Measurements from ENCODE around the gene AGA. TPM values are rescaled to one million over a fixed set of nuclear protein-coding genes. Genes with fewer than 3 reads are reported as not detected.
A peak's percentile ranks its signal among the peaks of the same experiment; 100 is the strongest.

The AGA gene
- total RNA-seq, 2 experiments from 2014 or later = 15.6 to 18.2 TPM

DNA sequence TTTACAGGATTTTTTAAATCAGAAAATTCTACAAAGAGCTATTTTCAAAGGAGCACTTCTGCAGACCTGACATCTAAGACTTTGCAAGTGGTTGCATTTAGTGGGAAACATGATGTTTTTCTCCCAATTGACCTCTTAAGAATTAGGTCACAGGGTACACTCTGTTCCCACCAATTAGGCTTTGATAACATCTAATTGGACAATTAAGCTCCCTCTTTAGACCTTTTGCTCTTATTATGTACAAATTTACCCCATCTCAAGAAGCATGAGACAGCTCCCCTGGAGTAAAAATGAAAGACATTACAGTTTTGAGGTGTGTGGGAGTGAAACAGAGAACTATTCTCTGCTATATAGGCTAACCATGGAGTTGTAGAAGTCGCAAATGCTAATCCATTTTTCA lies 31.8 kb upstream of the AGA start:
- no peaks in the 10 kb centered on the region for H3K27me3 Mint-ChIP-seq
- no peak overlapping the region for H3K27ac Mint-ChIP-seq
- ATAC-seq = no peak
- no peak for DNase-seq
- no peaks in the 10 kb centered on the region for H3K4me1 Mint-ChIP-seq
- no peaks in the 10 kb centered on the region for H3K9me3 Mint-ChIP-seq (ENCODE audit: low read depth)
- H3K36me3 Mint-ChIP-seq = no peaks in the 10 kb centered on the region
- H3K4me3 Mint-ChIP-seq = no peak overlapping the region
- CTCF ChIA-PET = interaction anchor here (1.0 kb wide), 1 partner anchor 223 kb away, joined by 3 read pairs; no protein-coding TSS in a partner anchor

DNA sequence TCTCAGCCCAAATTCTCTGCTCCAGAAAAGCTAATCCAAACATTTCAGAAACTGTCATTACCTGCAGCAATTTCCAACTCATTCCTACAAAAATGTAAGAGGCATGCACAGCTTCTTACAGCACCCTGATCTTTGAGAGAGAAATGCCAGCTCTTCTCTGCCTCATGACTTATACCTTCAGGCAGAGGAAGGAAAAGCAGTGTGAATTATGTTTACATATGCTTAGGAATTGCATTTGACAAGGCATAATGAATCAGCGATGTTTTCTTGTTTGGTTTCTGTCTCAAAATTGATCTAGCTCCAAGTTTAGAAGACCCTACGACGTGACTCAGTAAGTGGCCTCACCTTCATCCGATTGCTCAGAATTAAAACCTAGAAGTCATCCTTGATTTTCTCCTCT lies 21.8 kb upstream of the AGA start:
- Mint-ChIP-seq H3K36me3 (no peaks in the 10 kb centered on the region), H3K27ac (no peak overlapping the region), H3K27me3 (no peaks in the 10 kb centered on the region), H3K9me3 (ENCODE audit: low read depth) (no peaks in the 10 kb centered on the region), H3K4me3 (no peak overlapping the region), H3K4me1 (no peaks in the 10 kb centered on the region)
- DNase-seq = no peak
- no peak for ATAC-seq
- CTCF ChIA-PET = interaction anchor here (1.8 kb wide), 1 partner anchor 22 kb away, joined by 4 read pairs; no protein-coding TSS in a partner anchor

DNA sequence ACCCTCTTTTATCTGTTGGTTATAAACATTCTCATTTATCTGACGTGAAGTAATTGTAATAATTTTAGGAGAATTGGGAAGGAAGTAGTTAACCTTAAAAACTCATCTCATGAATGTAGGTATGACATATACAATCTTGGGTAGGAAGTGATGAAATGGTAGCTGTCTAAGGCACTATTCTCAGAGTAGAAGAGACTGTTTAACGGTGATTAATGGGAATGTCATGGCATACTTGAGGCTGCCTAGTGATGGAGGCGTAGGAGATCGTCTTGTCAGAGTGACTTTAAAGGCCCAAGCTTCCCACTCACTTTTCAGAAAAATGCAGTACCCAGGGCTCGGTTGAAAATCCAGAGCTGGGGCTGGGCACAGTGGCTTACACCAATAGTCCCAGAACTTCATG lies 19.4 kb upstream of the AGA start:
- ATAC-seq (no peak), DNase-seq (no peak)
- Mint-ChIP-seq H3K9me3 (ENCODE audit: low read depth) (no peaks in the 10 kb centered on the region), H3K27me3 (no peaks in the 10 kb centered on the region), H3K4me1 (no peaks in the 10 kb centered on the region), H3K36me3 (no peaks in the 10 kb centered on the region), H3K27ac (no peak overlapping the region), H3K4me3 (no peak overlapping the region)
- CTCF ChIA-PET = no interaction called here

DNA sequence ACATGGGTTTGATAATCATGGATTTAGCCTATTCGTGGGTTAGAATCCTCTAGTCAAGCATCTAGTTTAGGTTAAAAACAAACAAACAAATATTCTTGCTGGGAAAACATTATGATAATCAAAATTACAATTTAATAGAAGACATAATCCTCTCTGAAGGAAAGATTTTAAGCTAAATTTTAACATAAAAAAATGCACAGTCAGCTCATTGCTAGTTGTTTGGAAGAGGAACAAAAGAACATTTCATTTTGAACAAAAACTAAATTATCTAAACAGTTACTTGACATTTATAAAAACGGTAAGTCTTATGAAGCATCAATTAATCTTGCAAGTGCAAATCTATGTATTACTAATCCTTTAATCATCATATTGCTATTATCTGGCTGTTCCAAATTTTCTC lies 18.2 kb upstream of the AGA start:
- ATAC-seq (no peak), DNase-seq (no peak)
- H3K4me1 Mint-ChIP-seq = no peaks in the 10 kb centered on the region
- no peak overlapping the region for H3K27ac Mint-ChIP-seq
- no peak overlapping the region for H3K4me3 Mint-ChIP-seq
- H3K36me3 Mint-ChIP-seq = no peaks in the 10 kb centered on the region
- CTCF ChIA-PET = interaction anchor here (1.3 kb wide), 1 partner anchor 18 kb away, joined by 4 read pairs; the partner anchor contains the start of gene AGA
- H3K27me3 Mint-ChIP-seq = no peaks in the 10 kb centered on the region
- no peaks in the 10 kb centered on the region for H3K9me3 Mint-ChIP-seq (ENCODE audit: low read depth)

DNA sequence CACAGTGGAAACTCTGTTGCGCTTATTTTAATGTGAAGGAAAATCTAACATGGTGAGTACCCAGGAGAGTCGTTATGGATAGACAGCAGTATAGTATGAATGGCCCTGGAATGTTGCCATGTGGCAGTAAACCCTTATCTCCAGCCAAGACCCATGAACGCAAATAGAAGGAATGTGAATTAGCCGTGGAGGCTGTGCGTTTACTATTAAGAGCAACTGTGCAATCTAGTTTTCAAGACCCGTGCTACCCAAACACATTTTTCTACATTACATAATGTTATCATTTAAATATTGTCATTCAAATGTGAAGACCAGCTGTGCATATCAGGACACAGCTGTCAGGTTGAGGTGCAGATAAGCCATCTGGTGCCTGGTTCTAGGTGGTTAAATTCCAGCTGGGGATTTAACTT lies 13.3 kb upstream of the AGA start:
- CTCF ChIA-PET = no interaction called here
- no peaks in the 10 kb centered on the region for H3K4me1 Mint-ChIP-seq
- H3K9me3 Mint-ChIP-seq (ENCODE audit: low read depth) = no peaks in the 10 kb centered on the region
- H3K27ac Mint-ChIP-seq = no peak overlapping the region
- DNase-seq (no peak), ATAC-seq (no peak)
- H3K4me3 Mint-ChIP-seq = no peak overlapping the region
- no peaks in the 10 kb centered on the region for H3K27me3 Mint-ChIP-seq
- no peaks in the 10 kb centered on the region for H3K36me3 Mint-ChIP-seq

DNA sequence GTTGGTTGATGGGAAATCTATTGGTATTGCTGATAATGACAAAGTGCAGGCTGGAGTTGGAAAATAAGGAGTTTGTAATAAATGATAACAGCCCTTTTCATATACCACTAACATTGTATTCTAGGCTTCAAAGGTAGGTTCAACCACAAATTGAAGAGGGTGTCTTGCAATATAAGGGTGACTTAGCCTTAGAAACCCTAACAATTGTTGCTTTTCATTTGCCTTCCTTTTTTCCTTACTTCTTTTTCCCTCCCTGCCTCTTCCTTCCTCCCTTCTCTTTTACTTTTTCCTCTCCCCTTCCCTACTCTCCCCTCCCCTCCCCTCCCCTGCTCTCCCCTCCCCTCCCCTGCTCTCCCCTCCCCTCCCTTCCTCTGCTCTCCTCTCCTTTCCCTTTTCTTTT lies 10.9 kb upstream of the AGA start:
- Mint-ChIP-seq H3K36me3 (no peaks in the 10 kb centered on the region), H3K9me3 (ENCODE audit: low read depth) (no peaks in the 10 kb centered on the region), H3K27me3 (no peaks in the 10 kb centered on the region), H3K4me3 (no peak overlapping the region), H3K4me1 (no peaks in the 10 kb centered on the region), H3K27ac (no peak overlapping the region)
- DNase-seq (no peak), ATAC-seq (no peak)
- CTCF ChIA-PET = interaction anchor here (1.9 kb wide), 1 partner anchor 11 kb away, joined by 5 read pairs; the partner anchor contains the start of gene AGA

DNA sequence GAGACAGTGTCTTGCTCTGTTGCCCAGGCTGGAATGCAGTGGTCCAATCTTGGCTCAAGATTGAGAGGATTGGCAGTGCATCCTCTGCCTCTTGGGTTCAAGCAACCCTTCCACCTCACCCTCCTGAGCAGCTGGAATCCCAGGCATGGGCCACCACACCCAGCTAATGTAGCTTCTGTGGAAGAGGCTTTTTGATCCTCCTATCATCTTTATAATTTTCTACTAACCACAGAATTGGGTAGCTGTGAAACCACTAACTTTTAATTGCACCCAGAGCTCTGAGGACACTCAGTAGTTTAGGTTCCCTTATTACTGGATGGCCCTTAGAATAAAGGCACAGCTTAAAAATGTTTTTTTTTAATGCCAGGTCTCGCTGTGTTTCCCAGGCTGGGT lies 8.9 kb upstream of the AGA start:
- CTCF ChIA-PET = no interaction called here
- H3K27me3 Mint-ChIP-seq = no peaks in the 10 kb centered on the region

DNA sequence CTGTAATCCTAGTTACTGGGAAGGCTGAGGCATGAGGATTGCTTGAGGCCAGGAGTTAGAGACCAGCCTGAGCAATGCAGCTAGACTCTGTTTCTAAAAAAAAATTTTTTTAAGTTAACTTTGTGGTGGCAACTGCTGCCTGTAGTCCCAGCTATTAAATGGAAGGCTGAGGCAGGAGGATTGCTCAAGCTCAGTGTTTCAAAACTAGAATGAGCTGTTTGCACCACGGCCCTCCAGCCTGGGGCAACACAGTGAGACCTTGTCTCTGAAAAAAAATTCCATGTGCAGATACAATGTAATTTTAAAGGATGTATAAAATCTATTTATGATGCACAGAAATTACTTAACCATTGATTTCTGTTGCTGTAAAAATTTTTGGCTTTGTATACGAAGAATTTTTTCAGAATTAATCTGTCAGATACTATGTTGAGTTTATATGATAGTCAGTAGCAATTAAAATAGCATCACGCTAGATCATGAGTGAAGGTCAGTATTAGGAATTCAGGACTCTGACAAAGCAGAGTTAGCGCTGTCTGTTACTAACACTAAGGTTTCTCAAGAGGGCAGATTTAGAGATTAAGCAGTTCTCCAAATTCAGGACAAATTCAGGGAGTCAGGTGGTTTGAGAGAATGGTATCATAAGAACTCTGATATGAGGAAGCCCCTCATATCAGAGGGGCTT lies 8.3 kb upstream of the AGA start:
- H3K4me1 Mint-ChIP-seq = peaks cover 6% of the 10 kb centered on the region

More for the DNA sequence above, 8.9 kb upstream of the AGA start:
- H3K36me3 Mint-ChIP-seq = no peaks in the 10 kb centered on the region
- H3K27ac Mint-ChIP-seq = no peak overlapping the region
- no peaks in the 10 kb centered on the region for H3K9me3 Mint-ChIP-seq (ENCODE audit: low read depth)
- H3K4me1 Mint-ChIP-seq = peaks cover 6% of the 10 kb centered on the region
- ATAC-seq = no peak
- no peak for DNase-seq
- no peak overlapping the region for H3K4me3 Mint-ChIP-seq

DNA sequence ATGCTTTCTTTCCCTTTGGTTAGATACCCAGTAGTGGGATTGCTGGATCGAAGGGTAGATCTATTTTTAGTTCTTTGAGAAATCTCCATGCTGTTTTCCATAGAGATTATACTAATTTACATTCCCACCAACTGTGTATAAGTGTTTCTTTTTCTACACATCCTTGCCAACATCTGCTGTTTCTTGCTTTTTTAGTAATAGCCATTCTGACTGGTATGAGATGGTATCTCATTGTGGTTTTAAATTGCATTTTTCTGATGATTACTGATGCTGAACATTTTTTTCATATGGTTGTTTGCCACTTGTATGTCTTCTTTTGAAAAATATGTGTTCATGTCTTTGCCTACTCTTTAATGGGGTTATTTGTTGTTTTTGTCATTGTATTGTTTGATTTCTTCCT lies 6.6 kb upstream of the AGA start:
- Mint-ChIP-seq H3K4me1 (peaks cover 10% of the 10 kb centered on the region), H3K9me3 (ENCODE audit: low read depth) (no peaks in the 10 kb centered on the region), H3K27ac (no peak overlapping the region), H3K27me3 (no peaks in the 10 kb centered on the region), H3K4me3 (no peak overlapping the region), H3K36me3 (no peaks in the 10 kb centered on the region)
- DNase-seq (no peak), ATAC-seq (no peak)
- CTCF ChIA-PET = no interaction called here

More for the DNA sequence above, 8.3 kb upstream of the AGA start:
- Mint-ChIP-seq H3K4me3 (no peak overlapping the region), H3K27me3 (no peaks in the 10 kb centered on the region), H3K36me3 (no peaks in the 10 kb centered on the region), H3K9me3 (ENCODE audit: low read depth) (no peaks in the 10 kb centered on the region), H3K27ac (no peak overlapping the region)
- DNase-seq (no peak), ATAC-seq (no peak)
- CTCF ChIA-PET = no interaction called here

DNA sequence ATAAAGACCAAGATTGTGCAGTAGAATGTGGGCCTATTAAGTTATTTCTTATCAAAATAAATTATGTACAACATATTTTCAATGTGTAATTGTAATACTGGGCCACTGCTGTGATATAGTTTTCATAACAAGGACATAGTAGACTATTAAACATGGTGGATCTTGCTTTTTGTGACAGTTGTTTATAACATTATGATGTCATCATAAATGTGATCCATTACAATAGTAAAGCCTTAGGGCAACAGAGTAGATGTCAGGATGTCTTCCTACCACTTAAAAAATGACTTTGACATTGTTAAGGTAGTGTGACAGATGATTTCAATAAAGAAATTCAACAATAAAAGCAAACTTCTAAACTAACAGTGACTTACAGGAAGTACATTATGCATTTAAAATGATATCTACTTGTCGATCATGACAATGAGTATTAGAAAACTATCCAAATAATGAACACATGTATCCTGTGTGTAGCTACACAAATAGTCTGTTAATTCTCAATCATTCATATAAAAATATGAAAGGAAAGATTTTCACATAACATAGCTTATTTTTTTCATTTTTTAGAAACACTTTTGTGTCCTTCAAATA lies 5.3 kb upstream of the AGA start:
- Mint-ChIP-seq H3K27me3 (no peaks in the 10 kb centered on the region), H3K36me3 (no peaks in the 10 kb centered on the region), H3K4me3 (no peak overlapping the region), H3K9me3 (ENCODE audit: low read depth) (no peaks in the 10 kb centered on the region), H3K4me1 (peaks cover 14% of the 10 kb centered on the region), H3K27ac (no peak overlapping the region)
- ATAC-seq (no peak), DNase-seq (no peak)
- CTCF ChIA-PET = no interaction called here

DNA sequence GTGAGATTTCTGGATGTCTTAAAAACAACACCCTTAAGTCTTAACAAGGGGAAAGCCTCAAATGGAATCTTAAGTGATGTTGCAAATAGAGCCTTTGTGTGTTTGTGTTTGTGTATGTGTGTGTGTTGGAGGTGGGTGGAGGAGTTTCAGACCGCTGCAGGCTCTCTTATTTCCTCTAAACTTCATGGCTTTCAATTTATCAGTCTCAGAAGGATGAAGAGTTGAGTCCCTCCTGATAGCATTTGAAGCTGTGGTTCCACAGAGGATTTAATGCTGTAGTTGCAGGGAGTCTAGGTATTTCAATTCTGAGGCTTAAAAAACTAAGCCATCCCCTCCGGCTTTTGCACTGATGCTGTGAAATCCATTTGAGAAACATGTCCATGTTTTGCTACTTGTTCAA lies 4.3 kb upstream of the AGA start:
- Mint-ChIP-seq H3K36me3 (no peaks in the 10 kb centered on the region), H3K9me3 (ENCODE audit: low read depth) (no peaks in the 10 kb centered on the region), H3K27ac (no peak overlapping the region), H3K4me1 (peaks cover 14% of the 10 kb centered on the region), H3K27me3 (no peaks in the 10 kb centered on the region), H3K4me3 (peak overlapping the region; percentile 29)
- ATAC-seq (no peak), DNase-seq (no peak)
- CTCF ChIA-PET = no interaction called here

DNA sequence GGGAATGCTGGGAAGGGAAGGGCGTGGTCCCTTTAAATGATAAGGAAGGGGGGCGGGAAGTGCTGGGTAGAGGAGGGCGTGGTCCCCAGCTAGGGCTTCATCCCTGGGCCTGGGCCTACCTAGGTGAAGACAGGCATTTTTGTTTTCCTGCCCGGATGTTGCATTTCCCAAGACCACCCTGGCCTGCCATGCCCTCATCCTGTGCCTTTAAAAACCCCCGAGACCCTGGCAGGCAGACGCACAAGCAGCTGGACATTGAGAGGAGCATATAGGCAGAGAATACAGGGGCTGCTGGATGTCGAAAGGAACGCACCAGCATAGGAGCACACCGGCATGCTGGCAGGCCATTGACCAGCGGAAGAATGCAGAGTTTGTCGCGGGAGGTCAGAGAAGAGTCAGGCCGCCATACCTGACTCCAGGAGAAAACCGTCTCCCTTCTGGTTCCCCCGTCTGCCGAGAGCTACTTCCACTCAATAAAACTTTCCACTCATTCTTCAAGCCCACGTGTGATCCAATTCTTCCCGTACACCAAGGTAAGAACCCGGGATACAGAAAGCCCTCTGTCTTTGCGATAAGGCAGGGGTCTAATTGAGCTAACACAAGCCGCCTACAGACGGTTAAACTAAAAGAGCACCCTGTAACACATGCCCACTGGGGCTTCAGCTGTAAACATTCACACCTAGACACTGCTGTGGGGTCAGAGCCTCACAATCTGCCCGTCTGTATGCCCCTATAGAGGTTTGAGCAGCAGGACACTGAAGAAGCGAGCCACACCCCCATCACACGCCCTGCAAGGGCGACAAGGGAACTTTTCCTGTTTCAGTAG lies 2.9 kb upstream of the AGA start:
- H3K4me3 Mint-ChIP-seq = peak overlapping the region; percentile 39

DNA sequence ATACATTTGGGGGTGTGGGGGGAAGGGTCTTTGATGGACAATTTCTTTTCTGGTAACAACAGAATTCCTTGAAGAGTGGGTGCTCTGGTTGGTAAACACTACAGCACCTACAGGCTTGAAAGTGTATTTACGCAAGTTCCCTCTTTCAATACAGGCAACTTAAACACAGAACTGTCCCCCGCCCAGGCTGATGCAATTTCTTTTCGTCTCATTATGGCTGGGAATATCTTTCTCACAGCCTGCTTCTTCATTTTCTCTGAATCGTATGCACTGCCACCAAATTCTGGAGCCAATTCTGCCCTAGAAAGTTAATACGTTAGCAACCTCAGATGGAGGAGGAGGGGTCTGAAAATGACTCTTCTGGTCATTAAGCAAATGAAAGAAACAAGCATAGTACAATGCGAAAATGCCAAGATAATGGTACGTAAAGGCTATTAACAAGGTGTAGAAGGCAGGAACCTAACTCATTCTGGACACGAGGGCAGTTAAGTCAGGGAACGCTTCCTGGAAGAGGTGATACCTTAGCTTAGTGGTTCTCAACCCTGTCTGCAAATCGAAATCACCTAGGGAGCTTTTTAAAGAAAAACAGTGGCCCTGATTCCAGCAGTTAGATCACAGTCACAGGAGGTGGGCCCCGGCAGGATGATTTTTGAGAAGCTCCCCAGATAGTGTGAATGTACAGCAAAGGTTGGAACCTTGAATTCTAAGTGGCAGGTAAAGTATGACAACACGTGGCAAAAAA lies 1.0 kb downstream of the AGA start:
- Mint-ChIP-seq H3K36me3 (peaks cover 11% of the 10 kb centered on the region), H3K9me3 (ENCODE audit: low read depth) (no peaks in the 10 kb centered on the region), H3K27me3 (no peaks in the 10 kb centered on the region), H3K27ac (peak overlapping the region; percentile 94), H3K4me3 (peak overlapping the region; percentile 83), H3K4me1 (peaks cover 20% of the 10 kb centered on the region)
- DNase-seq = peak; percentile 42
- CTCF ChIA-PET = interaction anchor here (0.9 to 4.1 kb wide), 11 partner anchors 9 to 193 kb away, joined by 3 to 24 read pairs (median 4); partner anchors contain the start of gene NEIL3
- peak; percentile 3 for ATAC-seq

More for the DNA sequence above, 2.9 kb upstream of the AGA start:
- CTCF ChIA-PET = interaction anchor here (4.1 kb wide), 1 partner anchor 135 kb away, joined by 24 read pairs; the partner anchor contains the start of gene NEIL3
- Mint-ChIP-seq H3K27me3 (no peaks in the 10 kb centered on the region), H3K36me3 (peaks cover under 1% of the 10 kb centered on the region), H3K27ac (no peak overlapping the region), H3K9me3 (ENCODE audit: low read depth) (no peaks in the 10 kb centered on the region), H3K4me1 (peaks cover 24% of the 10 kb centered on the region)
- no peak for DNase-seq
- no peak for ATAC-seq

Data from activated CD8-positive, alpha-beta memory T cell treated with anti-CD3 and anti-CD28 coated beads, Interleukin-2, amount 10 ng/mL, durations not matched to agents 7 days and 5 days (primary cell).